Measurements from ENCODE around the gene GPC3. TPM values are rescaled to one million over a fixed set of nuclear protein-coding genes. Genes with fewer than 3 reads are reported as not detected.

Gene GPC3
- total and polyA plus RNA-seq, 2 experiments from 2014 or later, result 36.8 to 60.1 TPM

GRCh38 chrX:133600536-133600935, 384.9 kb downstream of the GPC3 start (continued):
- no peak for TF ChIP-seq ZNF462 (CRISPR knock-in tag; IDR thresholded peaks at IDR 0.05)
- TF ChIP-seq REST (IDR thresholded peaks at IDR 0.05; ENCODE audit: unreplicated experiment), result no peak
- no peak for TF ChIP-seq CREB1 (CRISPR knock-in tag; IDR thresholded peaks at IDR 0.05; ENCODE audit: low read depth)
- TF ChIP-seq STAT1 (IDR thresholded peaks at IDR 0.05; ENCODE audit: unreplicated experiment), result no peak
- TF ChIP-seq ZNF331 (CRISPR knock-in tag; IDR thresholded peaks at IDR 0.05; ENCODE audit: low read depth), result no peak
- no peak for TF ChIP-seq ZNF114 (CRISPR knock-in tag; IDR thresholded peaks at IDR 0.05)

Measured in GM23338 (cell line).